T follicular helper cell (primary cell): ENCODE measurements around the gene ZNF205.
A peak's percentile ranks its signal among the peaks of the same experiment; 100 is the strongest.

ENCODE experiments used
- DNase-seq: peaks from one replicate; pipeline ENCODE4 v3.0.0-alpha.2; 2020; ENCODE audit warnings: low read depth

Gene ZNF205

GRCh38 chr16:3084969-3085670 is 27.3 kb upstream of the ZNF205 start:
- no peak for DNase-seq

GRCh38 chr16:3085868-3086595 is 26.4 kb upstream of the ZNF205 start:
- no peak for DNase-seq

DNA sequence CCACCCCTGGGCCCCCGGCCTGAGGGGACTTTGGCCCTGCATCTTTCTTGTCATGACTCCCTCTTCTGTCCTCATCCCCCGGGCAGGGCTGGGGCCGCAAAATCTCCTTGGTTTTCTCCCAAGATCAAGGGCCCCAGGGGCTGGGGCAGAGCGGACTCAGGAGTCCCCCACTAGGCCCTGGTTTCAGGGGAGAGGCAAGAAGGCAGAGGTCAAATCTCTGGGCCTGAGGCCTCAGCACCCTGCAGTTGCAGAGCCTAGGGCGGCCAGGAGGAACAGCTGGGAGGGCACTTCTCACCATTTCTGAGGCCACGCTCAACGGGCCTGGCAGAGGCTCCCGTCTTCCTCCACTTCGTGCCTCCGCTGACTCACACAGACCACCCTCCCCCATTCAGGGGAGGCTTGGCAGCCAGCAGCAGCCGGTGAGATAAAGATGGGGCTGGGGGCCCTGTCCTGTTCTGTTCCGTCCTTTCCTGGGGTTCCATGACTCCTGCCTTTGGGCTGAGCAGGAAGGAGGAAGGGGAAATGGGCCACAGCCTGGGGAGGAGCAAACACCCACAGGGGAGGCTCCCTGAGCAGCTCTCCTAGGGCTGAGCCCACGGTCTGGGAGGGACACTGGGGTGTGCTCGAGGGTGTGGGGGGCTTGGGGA is 25.7 kb upstream of the ZNF205 start:
- DNase-seq = no peak

DNA sequence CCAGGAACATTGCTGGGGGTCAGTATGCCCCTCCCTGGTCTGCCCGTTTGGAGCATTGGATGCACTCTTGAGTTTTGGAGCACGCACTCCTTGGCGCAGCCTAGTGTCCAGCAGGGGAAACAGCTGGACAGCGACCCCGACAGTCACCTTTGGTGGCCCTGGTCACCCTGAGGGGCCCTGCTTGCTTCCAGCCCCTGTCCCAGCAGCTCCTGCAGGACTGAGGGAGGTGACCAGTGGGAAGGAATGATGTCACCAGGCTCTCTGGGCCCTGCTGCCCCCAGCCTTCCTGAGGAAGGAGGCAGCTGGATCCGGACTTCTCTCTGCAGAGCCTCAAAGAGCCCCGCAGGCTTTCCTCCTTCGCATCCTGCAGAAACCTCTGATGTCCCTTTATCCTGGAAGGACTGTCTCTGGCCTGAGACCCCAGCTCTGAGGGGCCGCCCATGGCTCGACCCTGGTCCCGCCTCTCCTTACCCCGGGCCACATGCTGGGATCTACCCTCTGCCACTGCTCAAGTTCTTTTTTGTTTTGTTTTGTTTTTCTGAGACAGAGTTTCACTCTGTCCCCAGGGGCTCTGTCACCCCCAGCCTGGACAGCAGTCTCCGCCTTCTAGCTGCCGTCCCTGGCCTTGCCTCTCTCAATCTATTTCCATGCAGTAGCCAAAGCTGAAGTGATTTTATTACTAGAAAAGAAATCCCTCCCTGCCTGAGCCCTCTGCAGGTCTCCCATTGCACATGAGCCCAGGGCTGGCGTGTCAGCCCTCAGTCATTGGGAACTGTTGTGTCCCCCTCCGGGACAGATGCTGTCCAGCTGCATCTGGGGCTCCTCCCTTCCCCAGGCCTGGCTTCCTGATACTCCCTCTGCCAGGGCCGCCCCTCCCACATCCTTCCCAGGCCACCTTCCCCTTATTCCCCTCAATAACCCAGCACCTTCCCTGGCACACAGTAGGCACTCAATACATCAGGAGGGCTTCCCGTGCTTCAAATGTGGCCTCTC is 24.8 kb upstream of the ZNF205 start:
- no peak for DNase-seq

- DNase-seq = no peak
Observed at GRCh38 chr16:3088450-3088849, 23.9 kb upstream of the ZNF205 start.

DNA sequence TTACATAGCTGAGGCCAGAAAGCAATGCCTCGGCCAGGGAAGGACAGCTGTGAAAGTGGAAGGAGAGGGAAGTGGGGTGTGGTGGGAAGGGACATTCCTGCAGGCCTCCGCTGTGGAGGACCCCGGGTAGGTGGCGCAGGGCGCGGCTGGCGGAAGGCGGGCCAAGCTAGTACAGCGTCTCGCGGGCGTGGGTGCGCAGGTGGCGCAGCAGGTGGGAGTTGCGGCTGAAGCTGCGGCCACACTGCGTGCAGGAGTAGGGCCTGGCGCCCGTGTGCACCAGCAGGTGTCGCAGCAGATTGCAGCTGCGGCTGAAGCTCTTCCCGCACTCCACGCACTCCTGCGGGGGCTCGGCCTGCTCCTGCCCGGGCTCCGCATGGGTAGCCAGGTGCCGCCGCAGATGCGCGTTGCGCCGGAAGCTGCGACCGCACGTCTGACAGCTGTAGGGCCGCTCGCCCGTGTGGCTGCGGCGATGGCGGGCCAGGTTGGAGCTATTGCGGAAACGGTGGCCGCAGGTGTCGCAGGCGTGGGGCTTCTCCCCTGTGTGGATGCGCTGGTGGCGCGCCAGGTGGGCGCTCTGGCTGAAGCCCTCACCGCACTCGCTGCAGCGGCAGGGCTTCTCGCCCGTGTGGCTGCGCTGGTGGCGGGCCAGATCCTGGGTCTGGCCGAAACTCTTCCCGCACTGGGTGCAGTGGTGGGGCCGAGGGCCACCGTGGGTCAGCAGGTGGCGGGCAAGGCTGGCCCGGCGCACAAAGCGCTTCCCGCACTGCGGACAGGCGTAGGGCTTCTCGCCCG is 23.3 kb upstream of the ZNF205 start:
- no peak for DNase-seq

DNA sequence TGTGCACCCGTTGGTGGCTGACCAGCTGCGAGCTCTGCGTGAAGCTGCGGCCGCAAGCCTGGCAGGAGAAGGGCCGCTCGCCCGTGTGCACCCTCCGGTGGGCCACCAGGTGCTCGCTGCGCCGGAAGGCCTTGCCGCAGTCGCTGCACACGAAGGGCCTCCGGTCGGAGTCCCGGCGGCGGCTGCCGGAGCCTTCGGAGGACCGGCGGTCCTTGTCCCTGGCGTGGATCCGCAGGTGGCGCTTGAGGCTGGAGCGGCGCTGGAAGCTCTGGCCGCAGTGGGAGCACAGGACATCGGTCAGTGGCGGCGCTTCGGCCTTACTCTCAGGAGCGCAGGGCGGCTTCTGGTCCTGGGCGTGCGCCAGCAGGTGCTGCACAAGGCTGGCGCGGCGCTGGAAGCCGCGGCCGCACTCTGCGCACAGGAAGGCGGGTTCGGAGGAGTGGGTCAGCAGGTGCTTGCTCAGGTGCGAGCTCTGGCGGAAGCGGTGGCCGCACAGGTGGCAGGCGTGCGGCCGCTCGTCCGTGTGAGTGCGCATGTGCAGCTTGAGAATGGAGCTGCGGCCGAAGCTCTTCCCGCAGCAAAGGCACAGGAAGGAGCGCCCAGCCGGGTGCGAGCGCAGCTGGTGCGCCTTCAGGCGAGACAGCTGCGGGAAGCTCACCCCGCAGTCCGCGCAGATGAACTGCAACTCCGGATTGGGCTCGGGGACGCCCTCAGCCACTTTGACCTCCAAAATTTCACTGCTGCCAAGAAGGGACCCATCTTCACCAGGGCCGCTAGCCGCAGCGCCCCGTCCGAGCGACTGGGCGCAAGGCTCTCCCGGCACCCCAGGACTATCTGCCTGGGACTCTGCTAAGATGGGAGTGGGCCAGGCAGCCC is 22.4 kb upstream of the ZNF205 start:
- DNase-seq = no peak

- DNase-seq = no peak
Observed at GRCh38 chr16:3091551-3091950, 20.8 kb upstream of the ZNF205 start.

DNA sequence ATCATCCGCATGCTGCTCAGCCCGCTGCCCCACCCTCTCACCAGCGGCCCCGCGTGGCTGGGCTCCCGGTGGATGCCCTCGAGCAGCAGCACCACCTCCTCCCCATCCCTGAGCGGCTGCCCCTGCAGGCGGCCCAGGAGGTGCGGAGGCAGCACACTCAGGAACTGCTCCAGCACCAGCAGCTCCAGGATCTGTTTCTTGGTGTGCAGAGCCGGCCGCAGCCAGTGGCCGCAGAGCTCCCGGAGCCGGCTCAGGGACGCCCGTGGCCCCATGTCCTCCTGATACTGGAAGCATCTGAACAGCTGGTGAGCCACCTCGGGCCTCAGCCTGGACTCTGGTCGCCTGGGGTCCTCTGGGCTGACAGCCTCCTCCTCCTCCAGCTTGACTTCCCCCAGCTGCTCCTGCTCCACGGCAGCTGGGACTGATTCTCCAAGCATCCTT is 19.9 kb upstream of the ZNF205 start:
- no peak for DNase-seq

DNA sequence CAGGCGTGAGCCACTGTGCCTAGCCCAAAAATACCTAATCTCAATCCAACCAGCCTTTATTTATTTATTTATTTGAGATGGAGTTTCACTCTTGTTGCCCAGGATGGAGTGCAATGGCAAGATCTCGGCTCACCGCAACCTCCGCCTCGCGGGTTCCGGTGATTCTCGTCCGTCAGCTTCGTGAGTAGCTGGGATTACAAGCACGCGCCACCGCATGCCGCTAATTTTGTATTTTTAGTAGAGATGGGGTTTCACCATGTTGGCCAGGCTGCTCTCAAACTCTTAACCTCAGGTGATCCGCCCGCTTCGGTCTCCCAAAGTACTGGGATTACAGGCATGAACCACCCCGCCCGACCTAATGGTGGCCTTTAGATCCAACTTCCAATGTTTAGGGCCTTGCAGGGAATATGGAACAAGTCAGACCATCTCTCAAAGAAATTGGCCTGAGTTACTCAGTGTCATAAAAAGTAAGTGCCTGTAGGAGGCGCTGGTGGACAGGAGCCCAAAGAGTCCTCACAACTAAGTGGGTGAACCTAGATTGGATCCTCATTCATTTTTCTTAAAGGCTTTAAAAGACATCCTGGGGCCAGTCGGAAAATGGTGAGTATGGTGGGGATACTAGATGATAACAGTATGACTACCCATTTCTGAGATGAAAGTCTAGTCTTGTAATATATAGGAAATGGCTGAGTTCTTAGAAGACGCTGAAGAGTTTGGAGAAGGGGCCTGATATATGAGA is 17.9 kb upstream of the ZNF205 start:
- DNase-seq = peak; percentile 43

GRCh38 chr16:3095869-3096268 is 16.5 kb upstream of the ZNF205 start:
- DNase-seq = peak; percentile 33

DNA sequence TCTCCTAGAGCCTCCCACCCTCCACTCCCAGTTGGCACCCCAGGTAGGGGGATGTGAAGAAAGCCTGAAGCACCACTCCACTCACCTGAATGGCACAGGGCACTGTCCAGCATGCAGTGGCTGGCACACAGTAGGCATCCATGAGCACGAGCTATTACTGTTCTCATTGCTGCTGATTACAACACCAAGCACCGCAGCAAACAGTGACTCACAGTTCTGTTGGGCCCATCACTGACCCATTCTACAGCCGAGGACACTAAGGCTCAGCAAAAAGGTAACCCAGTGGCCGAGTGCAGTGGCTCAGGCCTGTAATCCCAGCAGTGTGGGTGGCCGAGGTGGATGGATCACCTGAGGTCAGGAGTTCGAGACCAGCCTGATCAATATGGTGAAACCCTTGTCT is 16.0 kb upstream of the ZNF205 start:
- DNase-seq = no peak

- no peak for DNase-seq
Observed at GRCh38 chr16:3097266-3097665, 15.1 kb upstream of the ZNF205 start.

DNA sequence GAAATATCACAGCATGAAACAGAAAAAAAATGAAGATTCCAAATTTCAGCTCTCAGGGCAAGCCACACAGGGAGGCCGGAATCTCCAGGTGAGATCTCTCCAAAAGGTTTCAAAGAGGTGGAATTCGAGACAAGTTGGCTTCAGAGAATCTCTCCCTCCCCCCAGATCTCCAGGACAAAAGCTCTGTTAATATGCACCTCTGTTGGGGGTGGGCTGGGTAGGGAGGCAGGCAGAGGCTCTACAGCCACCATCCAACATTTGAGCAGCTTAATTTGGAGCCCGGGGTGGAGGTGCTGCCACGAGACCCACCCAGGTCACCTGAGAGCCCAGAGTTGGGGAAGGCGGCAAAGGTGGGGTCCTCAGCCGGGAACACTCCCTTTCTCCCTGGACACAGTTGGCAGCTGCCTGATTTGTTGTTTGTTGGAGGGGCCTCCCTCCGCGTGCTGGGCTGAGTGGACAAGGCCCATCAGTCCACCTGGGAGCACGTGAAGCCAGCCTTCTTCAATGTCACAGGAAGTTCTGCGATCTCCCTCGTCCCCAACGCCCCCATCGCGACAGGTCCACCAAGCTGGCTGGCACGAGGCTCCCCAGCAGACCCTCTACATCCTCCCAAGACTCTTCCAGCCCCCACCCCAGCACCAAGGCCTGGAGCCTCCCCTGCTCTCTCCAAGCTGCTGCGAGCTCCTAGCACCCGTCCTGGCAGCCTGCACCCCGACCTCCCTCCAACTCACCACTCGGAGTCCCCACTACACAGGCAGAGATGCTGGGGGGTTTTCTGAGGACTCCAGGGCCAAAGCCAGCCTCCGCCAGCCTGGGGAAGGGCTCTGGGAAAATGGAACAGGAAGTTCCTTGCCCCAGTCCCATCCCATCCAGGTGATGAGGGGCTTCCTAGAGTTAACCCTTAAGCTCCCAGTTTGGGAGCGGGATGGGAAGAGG is 13.7 kb upstream of the ZNF205 start, which contains the start of gene ZSCAN10:
TSS of gene ZSCAN10 (minus strand) at position 836 of the 936 bp plus-strand sequence. CDS start 6,357 bp downstream, outside the sequence.
- DNase-seq = no peak

DNA sequence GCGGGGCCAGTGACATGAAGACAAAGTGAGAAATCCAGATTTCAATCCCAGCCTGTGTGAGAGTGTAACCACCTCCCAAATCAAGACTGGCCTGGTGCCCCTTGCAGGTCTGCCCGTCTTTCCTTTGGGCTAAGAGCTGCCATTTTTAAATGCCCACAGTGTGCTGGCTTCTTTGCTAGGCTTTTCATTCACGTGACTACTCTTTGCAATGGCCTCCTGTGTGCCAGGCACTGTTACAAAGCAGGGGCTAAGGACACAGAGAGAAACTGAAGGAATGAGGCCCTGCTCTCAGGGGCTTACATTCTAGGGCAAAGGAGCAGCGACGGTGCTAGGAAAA is 13.0 kb upstream of the ZNF205 start:
- DNase-seq = no peak

DNA sequence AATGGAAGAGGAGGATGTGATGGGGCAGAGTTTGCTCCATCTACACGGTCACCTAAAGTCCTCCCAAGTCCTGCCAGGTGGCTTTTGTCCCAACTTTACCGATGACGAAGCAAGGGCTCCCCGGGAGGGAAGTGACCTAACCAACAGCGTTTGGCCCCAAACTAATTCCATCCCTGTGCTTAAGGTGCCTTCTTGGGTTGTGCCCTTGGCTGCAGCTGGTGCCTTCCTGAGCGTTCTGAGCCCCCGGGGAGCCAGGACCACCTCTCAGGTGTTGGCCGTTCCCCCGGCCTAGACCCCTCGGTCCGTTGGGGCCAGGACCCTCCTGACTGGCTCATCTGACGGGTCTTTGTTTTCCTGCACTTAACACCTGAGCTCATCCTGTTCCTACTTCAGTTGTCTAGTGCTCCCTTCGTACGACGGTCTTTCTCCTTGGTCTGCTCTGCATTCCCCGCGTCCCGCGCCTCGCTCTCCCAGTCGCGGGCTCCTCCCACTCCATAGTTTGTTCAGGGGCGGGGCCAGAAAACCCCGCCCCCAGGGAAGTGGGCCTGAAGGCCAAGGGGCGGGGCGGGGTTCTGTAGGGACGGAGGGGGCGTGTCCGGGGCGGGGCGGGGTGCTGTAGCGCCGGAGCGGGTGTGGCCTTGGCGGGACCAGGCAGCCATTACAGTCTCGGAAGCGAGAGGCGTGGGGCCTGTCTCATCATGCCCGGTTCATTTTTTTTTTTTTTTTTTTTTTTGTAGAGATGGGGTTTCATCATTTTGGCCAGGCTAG is 12.5 kb upstream of the ZNF205 start:
- DNase-seq = peak; percentile 86
